HL-60/S4 (cell line): Measurements from ENCODE around the gene CD109.
"Not testable (repeated sequence)": the region's sequence is repeated elsewhere in the genome, so short reads cannot be mapped to it uniquely, and the experiment has no call there.

Experiments used
- in situ Hi-C: fragments of 300-500 bp; cut with MboI; formaldehyde crosslinking; loops from 2 replicates; pipeline ENCODE4 v1.14.3; 2022; ENCODE audit warnings: low sequenced_read_pairs

The CD109 gene

GRCh38 chr6:73779943-73780342 lies 83.9 kb downstream of the CD109 start:
- in situ Hi-C loops = no loop called here

- in situ Hi-C loops = no loop called here
Measured at GRCh38 chr6:73782911-73783310, 86.9 kb downstream of the CD109 start.

- in situ Hi-C loops = no loop called here
Measured at GRCh38 chr6:73784726-73785505, 88.9 kb downstream of the CD109 start.

- in situ Hi-C loops = no loop called here
Measured at GRCh38 chr6:73790574-73790973, 94.6 kb downstream of the CD109 start.

GRCh38 chr6:73791336-73791735 lies 95.3 kb downstream of the CD109 start:
- in situ Hi-C loops = no loop called here

- in situ Hi-C loops = no loop called here
Measured at GRCh38 chr6:73792738-73793137, 96.7 kb downstream of the CD109 start.

- in situ Hi-C loops = no loop called here
Measured at GRCh38 chr6:73796881-73797280, 100.9 kb downstream of the CD109 start.

GRCh38 chr6:73797861-73798260 lies 101.9 kb downstream of the CD109 start:
- in situ Hi-C loops = no loop called here

GRCh38 chr6:73798592-73798991 lies 102.6 kb downstream of the CD109 start:
- in situ Hi-C loops = no loop called here

GRCh38 chr6:73800997-73801396 lies 105.0 kb downstream of the CD109 start:
- in situ Hi-C loops = no loop called here

GRCh38 chr6:73801652-73802268 lies 105.8 kb downstream of the CD109 start:
- in situ Hi-C loops = no loop called here

GRCh38 chr6:73802366-73802765 lies 106.4 kb downstream of the CD109 start:
- in situ Hi-C loops = no loop called here

- in situ Hi-C loops = no loop called here
Measured at GRCh38 chr6:73803562-73804241, 107.7 kb downstream of the CD109 start.

GRCh38 chr6:73805221-73805620 lies 109.2 kb downstream of the CD109 start:
- in situ Hi-C loops = not testable (repeated sequence)

GRCh38 chr6:73805982-73806381 lies 110.0 kb downstream of the CD109 start:
- in situ Hi-C loops = not testable (repeated sequence)

GRCh38 chr6:73811706-73812105 lies 115.7 kb downstream of the CD109 start:
- in situ Hi-C loops = no loop called here

GRCh38 chr6:73817253-73817652 lies 121.2 kb downstream of the CD109 start:
- in situ Hi-C loops = no loop called here

- in situ Hi-C loops = no loop called here
Measured at GRCh38 chr6:73823046-73823735, 127.2 kb downstream of the CD109 start.

GRCh38 chr6:73823832-73824231 lies 127.8 kb downstream of the CD109 start:
- in situ Hi-C loops = no loop called here

GRCh38 chr6:73826571-73826970 lies 130.6 kb downstream of the CD109 start:
- in situ Hi-C loops = no loop called here

- in situ Hi-C loops = no loop called here
Measured at GRCh38 chr6:73830119-73830518, 134.1 kb downstream of the CD109 start.
